Omental fat pad (tissue), 4 donors: ENCODE measurements around the gene SYT15B. TPM values are rescaled to one million over a fixed set of nuclear protein-coding genes. Genes with fewer than 3 reads are reported as not detected.
A peak's percentile ranks its signal among the peaks of the same experiment; 100 is the strongest.
"Not testable (repeated sequence)": the region's sequence is repeated elsewhere in the genome, so short reads cannot be mapped to it uniquely, and the experiment has no call there.

Experiments used
- ATAC-seq: fragments of 150-250 bp; one replicate; pipeline ENCODE4 v1.9.1; 2016; ENCODE audit warnings: mild to moderate bottlenecking, moderate library complexity; ENCODE audit not compliant: low FRiP score
- DNase-seq: peaks from one replicate; pipeline ENCODE4 v3.0.0-alpha.2; 2019; ENCODE audit warnings: low spot score
- total RNA-seq, 4 donors: library from RNA; depleted of rRNA; stranded (reverse); fragments of >200 nt; gene quantifications; one replicate each; pipeline ENCODE4 v1.1.0, GENCODE V29; 2016

The SYT15B gene
- 1 to 10 TPM in 3 of 4 donors, under 1 TPM in 1; 0.84 to 9.3 (median 1.4) TPM for total RNA-seq

DNA sequence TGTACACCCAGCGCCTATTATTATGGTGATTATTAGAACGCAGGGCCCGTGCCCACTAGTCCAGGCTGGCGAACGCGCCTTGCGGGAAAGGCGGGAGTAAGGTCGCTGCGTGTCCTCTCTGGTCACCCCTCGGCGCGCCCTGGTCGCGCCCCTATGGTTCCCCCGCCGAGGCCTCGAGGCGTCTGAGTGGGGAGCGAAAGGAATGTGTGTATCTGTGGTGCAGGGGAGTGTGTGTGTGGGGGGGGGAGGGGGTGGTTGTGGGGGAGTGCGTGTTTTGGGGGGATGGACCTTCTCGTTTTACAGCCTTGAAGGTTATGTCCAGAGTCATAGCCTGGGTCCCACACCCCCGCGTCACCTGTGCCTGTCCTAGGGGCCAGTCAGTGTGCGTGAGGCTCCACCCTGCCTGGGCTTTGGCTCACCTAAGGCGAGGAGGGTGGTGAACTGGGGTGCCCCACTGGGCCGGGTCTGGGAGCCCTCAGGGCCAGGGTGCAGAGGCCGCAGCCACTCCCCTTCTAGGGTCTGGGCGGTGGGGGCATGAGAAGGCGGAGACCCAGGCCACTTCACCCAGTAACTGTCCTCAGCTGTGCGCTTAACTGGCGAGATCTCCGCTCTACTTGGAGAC lies at the start of gene SYT15B:
SYT15B (minus strand) TSS at position 39 of the 622 bp plus-strand sequence. CDS start 952 bp downstream, outside the sequence.
- not testable (repeated sequence) for ATAC-seq, DNase-seq

DNA sequence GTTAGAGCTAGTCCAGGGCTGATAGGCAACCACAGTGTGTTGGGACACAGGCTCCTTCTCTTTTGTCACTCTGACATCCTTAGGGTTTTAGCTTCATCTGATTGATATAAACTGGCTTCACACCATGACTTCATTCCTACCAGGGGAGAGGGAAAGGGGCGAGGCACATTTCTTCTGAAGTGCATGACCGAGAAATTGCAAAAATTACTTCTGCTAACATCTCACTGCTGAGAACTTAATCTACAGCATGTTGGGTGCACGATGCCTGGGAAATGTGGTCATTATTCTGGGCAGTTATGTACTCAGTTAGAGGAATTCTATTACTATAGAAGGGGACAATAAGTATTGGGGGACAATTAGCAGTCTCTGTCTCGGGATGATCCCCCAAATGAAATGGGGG lies 16.2 kb upstream of the SYT15B start:
- DNase-seq, ATAC-seq: not testable (repeated sequence)

DNA sequence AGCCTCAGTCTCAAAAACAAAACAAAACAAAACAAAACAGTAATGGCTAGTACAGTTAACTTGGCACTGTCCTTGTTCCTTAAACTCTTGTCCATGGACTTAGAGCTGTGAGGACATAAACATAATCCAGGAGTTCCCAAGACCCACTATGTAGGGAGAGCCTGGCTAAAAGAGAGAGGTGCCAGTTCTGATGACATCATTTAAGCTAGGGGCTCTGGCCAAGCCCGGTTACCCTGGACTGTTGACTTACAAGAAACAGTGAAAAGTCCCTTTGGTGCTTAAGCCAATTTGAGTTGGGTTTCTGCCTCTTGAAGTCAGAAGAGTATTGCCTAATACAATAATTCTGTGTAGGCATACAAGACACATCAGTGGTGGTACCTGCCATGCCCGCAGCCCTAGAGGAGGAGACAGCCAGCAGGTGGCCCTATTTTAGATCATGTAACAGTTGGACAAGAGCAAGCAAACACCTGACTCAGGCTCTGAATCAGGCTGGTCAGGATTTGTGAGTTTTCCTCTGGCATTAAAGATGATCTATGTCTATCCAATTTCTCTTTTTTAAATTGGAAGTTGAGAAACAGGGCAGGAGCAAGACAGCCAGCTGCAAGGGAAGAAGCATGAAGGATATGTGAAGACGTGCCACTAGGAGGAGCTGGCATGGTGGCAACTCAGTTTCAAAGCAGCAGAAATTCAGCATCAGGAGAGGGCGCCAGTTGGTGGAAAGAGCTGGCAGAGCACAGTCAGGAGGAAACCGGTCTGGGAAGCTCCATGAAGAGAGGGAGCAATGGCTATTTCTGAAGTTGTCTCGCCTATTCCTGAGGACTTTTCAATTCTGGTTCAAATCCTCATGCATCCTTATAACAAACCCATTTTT lies 12.2 kb upstream of the SYT15B start:
- peak; percentile 65 for ATAC-seq
- not testable (repeated sequence) for DNase-seq

DNA sequence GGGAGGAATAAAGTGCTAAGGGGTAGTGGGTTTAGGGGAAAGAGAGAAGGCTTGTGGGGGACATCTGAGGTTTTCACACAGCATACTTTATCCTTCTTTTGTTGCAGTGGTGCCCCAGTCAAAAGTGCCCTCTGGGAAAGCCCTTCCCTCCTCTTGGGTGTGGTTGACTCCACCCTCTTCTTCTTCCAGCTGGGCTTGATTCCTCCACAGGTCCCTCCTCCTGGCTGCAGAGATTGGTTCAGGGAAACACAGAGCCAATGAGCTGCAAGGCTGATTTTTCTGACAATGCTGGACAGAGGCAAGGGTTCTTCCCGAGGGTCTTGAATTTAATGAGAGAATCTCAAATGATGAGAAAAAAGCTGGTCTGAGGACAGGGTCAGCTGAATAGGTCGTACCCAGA lies 7.4 kb upstream of the SYT15B start:
- ATAC-seq, DNase-seq: not testable (repeated sequence)

DNA sequence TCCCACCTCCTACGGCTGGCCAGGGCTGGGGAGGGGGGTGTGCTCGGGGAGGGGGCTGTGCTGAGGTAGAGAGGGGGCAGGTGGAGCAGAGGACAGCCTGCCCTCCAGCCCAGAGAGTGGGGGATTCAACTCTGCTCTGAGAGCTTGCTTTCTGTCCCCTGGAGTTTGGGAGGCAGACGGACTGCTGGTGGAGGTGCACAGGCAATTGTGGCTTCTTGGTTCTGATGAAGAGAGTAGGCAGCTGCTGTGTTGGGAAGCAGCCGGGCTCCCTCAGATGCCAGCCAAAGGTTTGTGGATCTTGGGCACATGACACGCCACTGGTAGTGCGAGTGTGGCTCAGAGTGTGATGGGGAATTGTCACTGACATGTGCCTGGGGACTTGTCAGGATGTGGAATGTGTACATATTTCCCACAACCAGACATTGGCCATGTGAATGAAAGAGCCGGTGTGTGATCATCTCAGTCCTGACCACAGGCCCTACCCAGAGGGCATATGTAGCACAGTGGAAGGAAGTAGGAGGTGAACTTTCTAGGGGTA lies 5.3 kb upstream of the SYT15B start:
- ATAC-seq = not testable (repeated sequence)

DNA sequence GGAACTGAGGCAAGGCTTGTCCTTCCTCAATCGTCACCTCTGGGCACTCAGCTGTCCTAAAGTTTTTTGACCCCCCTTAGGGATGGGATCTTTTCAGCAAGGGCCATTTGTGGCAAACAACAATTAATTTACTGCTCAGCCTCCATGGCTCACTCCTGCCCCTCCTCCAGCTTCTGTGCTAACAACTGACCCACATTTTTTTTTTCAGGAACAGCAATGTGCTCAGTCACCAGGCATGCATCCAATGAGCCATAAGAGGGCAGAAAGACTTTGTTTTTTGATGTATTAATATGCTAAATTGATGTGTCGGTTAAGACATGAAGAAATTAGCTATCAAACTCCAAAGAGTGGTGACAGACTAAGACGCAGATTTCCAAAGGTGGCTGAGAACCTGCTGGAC lies 4.7 kb upstream of the SYT15B start:
- not testable (repeated sequence) for ATAC-seq, DNase-seq

More for the DNA sequence above, 5.3 kb upstream of the SYT15B start:
- not testable (repeated sequence) for DNase-seq

DNA sequence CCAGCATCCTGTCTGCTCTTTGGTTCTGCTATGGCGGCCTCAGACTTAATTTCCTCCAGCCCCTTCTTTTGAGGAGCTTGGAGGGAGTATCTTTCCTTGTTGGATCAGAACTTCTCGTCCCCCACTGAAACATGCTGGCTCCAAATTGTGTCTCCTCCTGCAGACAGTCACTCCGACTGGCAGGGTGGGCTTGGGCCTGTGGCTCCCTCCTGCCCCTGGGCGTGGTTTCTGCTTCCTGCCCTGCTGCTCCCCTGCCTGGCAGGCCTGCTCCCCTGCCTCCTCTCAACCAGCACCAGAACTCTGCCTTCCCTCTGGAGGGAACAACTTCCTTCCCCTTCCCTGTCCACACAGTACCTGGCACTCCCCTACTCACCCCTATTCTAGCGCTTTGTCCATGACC lies 3.8 kb upstream of the SYT15B start:
- ATAC-seq = not testable (repeated sequence)

DNA sequence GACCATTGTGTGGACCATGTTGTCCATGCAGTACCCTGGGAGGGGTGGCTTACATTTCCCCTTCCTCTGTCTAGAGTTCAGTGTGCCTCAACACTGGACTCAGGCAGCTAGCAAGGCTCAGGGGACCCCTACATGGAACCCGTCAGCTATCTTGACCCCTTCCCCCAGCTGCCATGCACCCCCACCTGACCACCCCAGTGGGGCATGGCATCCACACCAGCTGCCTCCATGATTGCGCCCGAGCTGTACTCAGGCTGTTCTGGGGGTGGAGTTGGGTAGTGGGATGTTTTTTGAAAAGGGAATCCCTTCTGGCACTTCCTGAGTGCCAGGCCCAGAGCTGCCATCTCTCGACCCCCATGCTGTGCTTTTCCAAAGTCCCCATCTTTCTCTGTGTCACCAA lies 1.8 kb upstream of the SYT15B start:
- not testable (repeated sequence) for DNase-seq, ATAC-seq

More for the DNA sequence above, 3.8 kb upstream of the SYT15B start:
- not testable (repeated sequence) for DNase-seq

DNA sequence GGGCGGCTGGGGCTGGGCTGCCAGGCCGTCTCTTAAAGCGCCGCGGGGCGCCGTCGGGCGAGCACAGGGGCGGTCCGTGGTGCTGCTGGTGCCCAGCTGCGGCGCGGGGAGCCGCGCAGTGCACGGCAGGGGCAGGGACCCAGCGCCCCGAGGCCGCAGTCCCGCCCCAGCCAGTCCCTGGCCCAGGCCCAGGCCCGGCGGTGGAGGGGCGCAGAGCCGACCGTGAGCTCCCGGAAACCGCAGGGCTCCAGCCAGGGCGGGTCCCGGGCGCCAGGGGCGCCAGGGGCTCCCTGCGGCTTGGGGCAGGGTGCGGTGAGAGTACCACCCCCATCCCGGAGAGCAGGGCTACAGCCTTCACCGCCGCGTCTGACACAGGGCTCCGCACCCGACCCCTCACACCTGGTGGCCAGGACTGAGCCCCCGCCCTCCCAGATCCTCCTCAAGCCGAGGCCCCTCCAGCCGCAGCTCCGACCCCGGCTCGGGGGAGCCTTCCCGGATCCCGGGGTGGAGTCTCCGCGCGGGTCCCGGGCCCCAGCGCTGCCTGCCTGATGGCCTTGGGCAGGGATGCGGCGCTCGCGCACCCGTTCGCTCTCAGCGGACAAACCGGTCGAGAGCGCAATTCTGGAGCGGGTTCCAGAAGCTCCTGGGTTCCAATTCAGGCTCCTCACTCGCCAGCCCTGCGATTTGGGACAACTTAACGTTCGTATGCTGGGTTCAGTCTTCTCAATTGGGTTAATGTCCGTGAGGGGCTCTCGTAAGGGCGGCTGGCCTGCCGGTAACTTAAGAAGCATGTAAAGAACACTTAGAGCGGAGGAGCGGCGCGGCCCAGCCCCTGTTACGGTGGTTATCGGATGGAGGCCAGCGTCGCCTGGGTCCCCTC lies 478 bp downstream of the SYT15B start:
- peak; percentile 45 for ATAC-seq

DNA sequence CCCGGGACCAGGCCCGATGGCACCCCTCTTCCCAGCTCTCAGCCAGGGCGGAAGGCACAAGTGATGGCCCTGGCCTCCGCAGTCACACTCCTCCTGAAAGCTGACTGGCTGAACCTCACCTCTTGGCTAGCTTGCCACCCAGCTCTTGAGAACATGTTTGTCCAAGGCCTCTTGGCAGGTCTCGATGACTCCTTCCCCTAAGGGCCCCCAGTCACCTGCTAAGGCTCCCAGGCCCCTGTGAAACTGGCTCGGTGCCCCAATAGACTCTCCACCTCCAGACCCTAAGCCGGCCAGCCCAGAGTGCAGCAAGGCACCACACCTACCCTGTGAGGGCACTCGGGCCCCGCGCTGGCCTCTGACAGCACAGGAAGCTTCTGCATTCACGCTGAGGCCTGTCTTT lies 4.5 kb downstream of the SYT15B start:
- DNase-seq, ATAC-seq: not testable (repeated sequence)

More for the DNA sequence above, 478 bp downstream of the SYT15B start:
- DNase-seq = not testable (repeated sequence)

DNA sequence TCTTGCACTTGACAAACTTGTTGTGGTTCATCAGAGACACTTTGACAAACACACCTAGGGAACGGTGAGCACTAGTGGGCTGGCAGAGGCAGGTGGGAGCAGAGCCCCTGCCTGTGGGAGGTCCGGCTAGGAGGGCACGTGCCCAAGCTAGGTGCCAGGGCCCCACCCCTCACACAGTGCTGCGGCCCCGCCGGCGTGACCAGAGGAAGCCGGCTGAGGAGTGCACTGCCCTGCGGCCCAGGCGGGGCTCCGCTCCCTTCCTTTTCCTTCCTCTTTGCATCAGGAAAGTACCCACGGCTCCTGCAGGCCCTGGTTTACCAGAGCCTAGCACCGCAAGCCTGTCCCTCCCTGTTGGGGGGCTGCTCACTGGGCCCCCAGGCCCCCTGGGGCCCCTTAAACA lies 7.2 kb downstream of the SYT15B start:
- ATAC-seq, DNase-seq: not testable (repeated sequence)

DNA sequence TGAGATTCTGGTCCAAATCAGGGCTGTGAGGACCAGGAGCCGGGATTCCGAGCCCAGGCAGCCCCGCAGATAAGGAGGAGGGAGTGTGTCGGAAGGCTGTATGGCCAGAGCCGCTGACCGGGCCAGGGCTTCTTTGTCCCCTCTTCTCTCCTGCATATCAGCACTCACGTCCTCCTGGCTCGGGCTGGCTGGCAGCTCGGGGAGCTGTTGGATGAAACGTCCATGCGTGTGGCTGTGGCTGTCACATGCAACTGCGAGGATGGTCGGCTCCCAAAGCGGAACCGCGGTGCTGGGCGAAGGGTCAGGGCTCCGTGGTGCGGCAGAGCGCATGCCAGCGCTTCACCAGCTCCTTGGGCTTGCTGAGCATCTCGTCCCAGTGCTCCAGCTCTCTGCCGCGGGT lies 9.5 kb downstream of the SYT15B start:
- DNase-seq, ATAC-seq: not testable (repeated sequence)

DNA sequence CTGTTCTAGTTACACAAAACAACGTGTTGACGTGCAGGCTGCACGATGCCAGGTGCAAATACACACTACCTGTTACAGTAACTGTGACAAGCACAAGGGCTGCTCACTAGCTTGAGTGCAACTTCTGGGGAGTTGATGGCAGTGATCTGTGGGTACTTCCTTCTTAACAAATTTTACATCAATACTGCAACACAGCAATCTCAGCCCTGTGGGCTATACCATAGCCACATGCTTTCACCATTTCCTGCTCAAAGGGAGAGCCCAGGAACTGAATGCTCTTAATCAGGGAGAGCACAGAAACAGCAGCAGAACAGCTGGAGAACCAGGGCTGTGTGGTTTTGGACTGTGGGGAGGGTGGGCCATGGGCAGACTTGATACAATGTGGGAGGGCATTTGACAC lies 10.2 kb downstream of the SYT15B start:
- not testable (repeated sequence) for ATAC-seq, DNase-seq

DNA sequence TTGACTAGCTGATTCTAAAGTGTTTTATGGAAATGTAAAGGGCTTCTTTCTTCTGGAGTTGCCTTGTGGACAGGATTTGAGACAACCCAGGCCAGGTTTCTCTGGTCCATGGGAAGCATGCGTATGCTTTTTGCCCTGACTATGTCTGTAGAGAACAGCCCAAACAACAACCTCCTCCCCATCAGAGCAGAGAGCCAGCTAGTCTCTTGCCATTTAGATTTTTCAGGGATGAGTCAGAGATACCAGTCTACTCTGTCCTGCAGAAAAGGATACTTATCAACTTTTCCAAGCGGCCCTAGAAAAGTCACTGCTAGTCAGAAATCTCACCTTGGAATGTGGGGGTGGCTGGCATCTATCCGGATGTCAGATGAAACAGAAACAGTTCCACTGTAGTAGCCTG lies 11.6 kb downstream of the SYT15B start:
- not testable (repeated sequence) for DNase-seq, ATAC-seq

DNA sequence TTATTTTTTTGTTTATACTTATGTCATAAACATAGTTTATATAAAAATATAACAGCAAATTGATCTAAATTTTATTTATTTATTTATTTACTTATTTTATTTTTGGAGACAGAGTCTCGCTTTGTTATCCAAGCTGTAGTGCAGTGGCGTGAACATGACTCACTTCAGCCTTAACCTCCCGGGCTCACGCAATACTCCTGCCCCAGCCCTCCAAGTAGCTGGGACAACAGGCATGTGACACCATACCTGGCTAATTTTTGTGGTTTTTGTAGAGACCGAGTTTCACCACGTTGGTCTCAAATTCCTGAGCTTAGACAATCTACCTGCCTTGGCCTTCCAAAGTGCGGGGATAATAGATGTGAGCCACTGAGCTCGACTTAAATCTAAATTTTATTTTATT lies 13.0 kb downstream of the SYT15B start:
- ATAC-seq = not testable (repeated sequence)

DNA sequence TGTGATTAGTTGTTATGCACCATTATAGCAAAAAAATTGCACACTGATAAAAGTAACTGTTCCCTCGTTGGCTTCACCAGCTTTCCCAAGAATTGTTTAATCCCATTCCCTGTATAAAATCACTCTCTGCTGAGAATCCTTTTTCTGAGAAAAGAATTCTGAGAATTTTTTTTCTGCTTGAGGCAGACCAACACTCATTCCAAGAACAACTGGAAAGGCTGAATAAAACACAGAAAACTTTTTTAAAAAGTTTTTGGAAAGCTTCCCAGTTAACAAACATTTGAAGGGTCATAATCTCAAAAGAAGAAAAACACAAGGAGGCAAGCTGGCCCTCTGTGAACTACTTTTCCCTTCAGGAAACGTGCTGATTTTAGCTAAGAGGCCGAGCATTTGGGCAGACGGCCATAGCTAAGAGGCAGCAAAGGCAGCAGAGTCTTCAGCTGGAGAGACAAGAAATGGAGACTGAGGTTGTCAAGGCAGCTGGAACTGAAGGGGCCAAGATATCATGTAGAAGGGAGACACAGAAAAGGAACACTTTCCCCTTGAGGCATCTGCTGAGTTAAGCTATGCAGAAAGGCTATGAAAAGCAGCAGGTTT lies 16.5 kb downstream of the SYT15B start:
- DNase-seq, ATAC-seq: not testable (repeated sequence)

More for the DNA sequence above, 13.0 kb downstream of the SYT15B start:
- not testable (repeated sequence) for DNase-seq

DNA sequence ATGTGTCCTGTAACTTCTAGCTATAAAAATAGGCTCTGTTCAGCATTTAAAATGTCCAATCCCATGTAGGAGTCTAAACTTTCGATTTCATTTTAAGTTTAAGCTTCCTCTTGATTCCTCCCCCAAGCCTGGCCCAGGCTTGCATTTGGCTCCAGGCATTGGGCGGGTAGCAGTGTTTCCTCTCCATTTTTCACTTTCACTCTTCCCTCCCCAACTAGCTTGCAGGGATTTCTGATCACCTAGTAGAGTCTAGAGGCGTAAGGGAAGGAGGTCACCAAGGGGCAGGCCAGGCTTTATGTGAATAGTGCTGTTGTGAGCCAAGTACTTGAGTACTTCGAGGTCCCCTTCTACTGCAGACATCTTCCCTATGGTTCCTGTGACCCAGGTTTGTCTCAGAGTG lies 18.5 kb downstream of the SYT15B start:
- not testable (repeated sequence) for DNase-seq, ATAC-seq
